Measurements from ENCODE around the gene PRKAB1. TPM values are rescaled to one million over a fixed set of nuclear protein-coding genes. Genes with fewer than 3 reads are reported as not detected.
A peak's percentile ranks its signal among the peaks of the same experiment; 100 is the strongest.

Gene PRKAB1
- total and polyA plus RNA-seq, 11 donors, result 6.5 to 19.1 (median 10.3) TPM

DNA sequence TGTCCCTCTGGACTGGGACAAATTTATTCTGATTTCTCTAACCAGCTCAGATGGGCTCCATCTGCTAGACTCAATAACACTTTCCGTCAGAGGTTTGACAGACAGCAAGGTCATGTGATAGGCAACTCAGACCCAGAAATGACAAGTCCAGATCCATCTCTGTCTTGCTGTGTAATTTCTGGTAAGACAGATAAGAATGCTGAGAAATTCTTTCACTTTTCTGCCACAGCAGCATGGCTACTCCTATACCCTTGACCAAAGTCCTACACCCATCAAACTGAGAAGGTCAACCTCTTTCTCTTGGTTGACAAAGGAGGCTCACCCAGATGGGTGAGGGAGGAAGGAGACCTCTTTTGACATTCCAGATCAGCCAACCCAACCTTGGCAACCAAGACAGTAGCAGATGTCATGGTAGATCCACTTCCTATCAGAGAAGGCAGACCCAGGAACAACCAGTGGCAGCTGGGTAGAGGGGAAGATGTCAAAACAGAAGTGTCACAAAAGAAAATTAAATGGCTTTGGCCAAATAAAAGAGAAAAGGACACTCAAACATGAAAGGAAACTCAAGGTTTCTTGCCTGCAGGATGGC is 36.9 kb upstream of the PRKAB1 start:
- Histone ChIP-seq H3K27me3 (peaks cover 0 to 13% (median 0%) of the 10 kb centered on the region in 9 donors), H3K36me3 (no peaks in the 10 kb centered on the region), H3K27ac (no peak overlapping the region), H3K4me1 (no peaks in the 10 kb centered on the region), H3K9me3 (no peaks in the 10 kb centered on the region), H3K4me3 (no peak overlapping the region)
- intact Hi-C loops (cut with DNase I), result no loop called here
- DNase-seq (no peak), ATAC-seq (no peak)
- TF ChIP-seq, protein P1, sequence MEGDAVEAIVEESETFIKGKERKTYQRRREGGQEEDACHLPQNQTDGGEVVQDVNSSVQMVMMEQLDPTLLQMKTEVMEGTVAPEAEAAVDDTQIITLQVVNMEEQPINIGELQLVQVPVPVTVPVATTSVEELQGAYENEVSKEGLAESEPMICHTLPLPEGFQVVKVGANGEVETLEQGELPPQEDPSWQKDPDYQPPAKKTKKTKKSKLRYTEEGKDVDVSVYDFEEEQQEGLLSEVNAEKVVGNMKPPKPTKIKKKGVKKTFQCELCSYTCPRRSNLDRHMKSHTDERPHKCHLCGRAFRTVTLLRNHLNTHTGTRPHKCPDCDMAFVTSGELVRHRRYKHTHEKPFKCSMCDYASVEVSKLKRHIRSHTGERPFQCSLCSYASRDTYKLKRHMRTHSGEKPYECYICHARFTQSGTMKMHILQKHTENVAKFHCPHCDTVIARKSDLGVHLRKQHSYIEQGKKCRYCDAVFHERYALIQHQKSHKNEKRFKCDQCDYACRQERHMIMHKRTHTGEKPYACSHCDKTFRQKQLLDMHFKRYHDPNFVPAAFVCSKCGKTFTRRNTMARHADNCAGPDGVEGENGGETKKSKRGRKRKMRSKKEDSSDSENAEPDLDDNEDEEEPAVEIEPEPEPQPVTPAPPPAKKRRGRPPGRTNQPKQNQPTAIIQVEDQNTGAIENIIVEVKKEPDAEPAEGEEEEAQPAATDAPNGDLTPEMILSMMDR (IDR thresholded peaks at IDR 0.05), result no peak
- TF ChIP-seq POLR2A (IDR thresholded peaks at IDR 0.05), result no peak
- 48 to 100% (median 95%) methylated on average over 1 of the region's 1 CpG for WGBS, 4 donors

DNA sequence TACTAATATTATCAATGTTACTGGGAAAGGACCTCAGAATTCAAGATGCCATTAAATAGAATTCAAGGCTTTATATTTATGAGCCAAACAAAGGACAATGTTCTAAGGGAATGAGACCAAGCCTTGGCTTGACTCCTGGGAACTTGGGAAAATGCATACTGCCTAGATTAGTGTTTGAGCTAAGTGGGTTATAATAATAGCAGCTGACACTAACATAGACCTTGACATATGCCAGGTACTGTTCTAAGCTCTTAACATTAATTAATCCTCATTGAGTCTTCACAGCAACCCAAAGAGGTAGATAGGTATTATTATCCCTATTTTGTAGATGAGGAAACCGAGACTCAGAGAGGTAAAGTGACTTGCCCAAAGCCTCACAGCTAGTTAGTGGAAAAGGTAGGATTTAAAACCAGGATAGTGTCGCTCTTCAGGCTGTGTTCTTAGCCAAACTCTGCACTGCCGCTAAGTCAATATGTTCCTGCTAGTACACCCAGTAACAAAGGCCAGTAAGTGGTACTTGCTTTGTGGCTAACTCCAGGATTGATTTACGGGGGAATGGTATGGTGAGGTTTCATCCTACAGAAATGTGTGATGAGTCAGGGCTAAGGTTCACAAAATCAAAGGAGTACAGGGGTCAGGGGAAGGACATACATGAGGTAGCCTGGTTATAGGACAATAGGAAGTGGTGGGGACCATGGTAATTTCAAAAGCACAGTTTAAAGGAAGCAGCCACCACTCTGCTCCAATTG is 35.8 kb upstream of the PRKAB1 start:
- Histone ChIP-seq H3K4me3 (no peak overlapping the region), H3K4me1 (no peaks in the 10 kb centered on the region), H3K36me3 (no peaks in the 10 kb centered on the region), H3K9me3 (no peaks in the 10 kb centered on the region), H3K27me3 (peaks cover 0 to 13% (median 0%) of the 10 kb centered on the region in 9 donors), H3K27ac (no peak overlapping the region)
- ATAC-seq, result peak in 3 of 4 donors; percentile 58 to 86 (median 66)
- intact Hi-C loops (cut with DNase I), result no loop called here
- 88 to 91% (median 90%) methylated on average over 4 of the region's 4 CpGs for WGBS, 4 donors
- DNase-seq, result no peak
- TF ChIP-seq, protein P1 (IDR thresholded peaks at IDR 0.05), result no peak
- TF ChIP-seq POLR2A (IDR thresholded peaks at IDR 0.05), result no peak

DNA sequence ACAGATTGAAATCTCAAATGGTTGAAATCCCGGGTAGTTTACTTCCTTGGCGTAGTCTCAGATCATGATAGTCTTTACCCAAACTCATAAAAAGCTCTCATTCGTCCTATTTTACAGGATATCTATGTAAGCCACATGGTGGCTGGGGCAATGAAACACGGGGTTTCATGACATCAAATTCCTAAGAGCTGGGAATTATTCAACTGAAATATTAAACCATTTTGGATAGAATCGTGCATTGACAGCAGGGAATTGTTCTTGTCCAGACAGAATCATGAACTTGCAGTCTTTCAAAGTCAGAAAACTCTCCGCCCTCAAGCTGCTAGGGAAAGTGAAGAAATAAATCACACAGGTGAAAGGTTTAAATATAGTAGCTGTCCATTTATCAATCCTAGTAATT is 33.2 kb upstream of the PRKAB1 start:
- H3K9me3 ChIP-seq, result no peaks in the 10 kb centered on the region
- peaks cover 0 to 13% (median 0%) of the 10 kb centered on the region in 9 donors for H3K27me3 ChIP-seq
- intact Hi-C loops (cut with DNase I), result no loop called here
- DNase-seq, result no peak
- no peaks in the 10 kb centered on the region for H3K4me1 ChIP-seq
- 52 to 75% (median 64%) methylated on average over 6 of the region's 6 CpGs for WGBS, 4 donors
- TF ChIP-seq POLR2A (IDR thresholded peaks at IDR 0.05), result no peak
- TF ChIP-seq, protein P1 (IDR thresholded peaks at IDR 0.05), result no peak
- no peak overlapping the region for H3K4me3 ChIP-seq
- ATAC-seq, result no peak
- no peaks in the 10 kb centered on the region for H3K36me3 ChIP-seq
- no peak overlapping the region for H3K27ac ChIP-seq

DNA sequence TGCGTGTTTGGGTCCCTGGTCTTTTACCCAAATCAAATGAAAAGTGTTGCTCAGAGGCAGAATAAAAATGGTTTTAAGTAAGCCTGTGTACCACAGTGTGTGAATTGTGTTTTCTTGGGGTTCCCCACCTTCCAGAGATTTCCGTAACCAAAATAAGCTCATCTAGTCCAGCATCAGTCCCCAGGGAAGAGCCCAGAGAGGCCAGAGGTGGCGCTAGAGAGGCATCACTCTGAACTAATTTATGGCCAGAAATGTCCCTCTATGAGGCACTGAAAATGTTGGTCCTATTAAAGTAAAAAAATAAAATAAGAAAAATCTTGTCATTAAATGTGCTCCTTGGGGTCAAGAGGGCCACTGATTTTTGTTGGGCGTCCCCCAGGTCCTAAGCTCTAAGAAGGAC is 24.9 kb upstream of the PRKAB1 start:
- no peak overlapping the region for H3K4me3 ChIP-seq
- no peak for TF ChIP-seq POLR2A (IDR thresholded peaks at IDR 0.05)
- TF ChIP-seq, protein P1 (IDR thresholded peaks at IDR 0.05), result peak in 4 of 12 donors; percentile 10 to 17 (median 12)
- no peaks in the 10 kb centered on the region for H3K27me3 ChIP-seq
- no peak overlapping the region for H3K27ac ChIP-seq
- 65 to 70% (median 69%) methylated on average over 4 of the region's 4 CpGs for WGBS, 4 donors
- H3K36me3 ChIP-seq, result no peaks in the 10 kb centered on the region
- DNase-seq (no peak), ATAC-seq (no peak)
- peaks cover 0 to 8% (median 0%) of the 10 kb centered on the region in 12 donors for H3K9me3 ChIP-seq
- no peaks in the 10 kb centered on the region for H3K4me1 ChIP-seq
- intact Hi-C loops (cut with DNase I), result loop anchor here in 5 of 10 donors (10.0 kb wide), 2 partner anchors 48 to 198 kb away; partner anchors contain the start of gene TMEM233 (in 2 of the 5)

All from heart left ventricle (tissue), 16 donors.